Body of pancreas (tissue), 4 donors: ENCODE measurements around the gene COL4A2. TPM values are rescaled to one million over a fixed set of nuclear protein-coding genes. Genes with fewer than 3 reads are reported as not detected.
A peak's percentile ranks its signal among the peaks of the same experiment; 100 is the strongest.

Source experiments
- ATAC-seq: fragments of 150-250 bp; one replicate; pipeline ENCODE4 v1.9.1; 2016
- DNase-seq, 4 donors: peaks; one replicate each; pipeline ENCODE4 v3.0.0-alpha.2; 2019
- H3K27ac ChIP-seq, 4 donors: fragments of 200-600 bp; sonication (generic); 1 replicate in 3 of 4; 2 replicates in 1 of 4; pipeline versions ENCODE4 v1.5.1 to v1.6.1; 2016 to 2019; ENCODE audit warnings: mild to moderate bottlenecking in 1 of 4, mixed read lengths in 1 of 4, moderate library complexity in 1 of 4
- H3K27me3 ChIP-seq, 2 donors: fragments of 200-600 bp; sonication (generic); one replicate each; pipeline ENCODE4 v1.6.0; 2016; ENCODE audit warnings: mild to moderate bottlenecking in 1 of 2
- H3K36me3 ChIP-seq, 2 donors: fragments of 200-600 bp; sonication (generic); replicated peaks in 1 of 2; 2 replicates each; pipeline ENCODE4 v1.5.1; 2016; ENCODE audit warnings: low read depth in 2 of 2; ENCODE audit not compliant: insufficient read depth in 1 of 2
- H3K4me1 ChIP-seq: fragments of 200-600 bp; sonication (generic); one replicate; pipeline ENCODE4 v1.6.0; 2016
- H3K4me3 ChIP-seq, 2 donors: fragments of 200-600 bp; sonication (generic); 1 replicate in 1 of 2; 2 replicates in 1 of 2; pipeline ENCODE4 v1.5.1; 2016 to 2019
- H3K9me3 ChIP-seq, 3 donors: fragments of 200-600 bp; sonication (generic); 1 replicate in 2 of 3; 2 replicates in 1 of 3; pipeline ENCODE4 v1.5.1; 2016
- POLR2A ChIP-seq, 3 donors: fragments of 450-650 bp; IDR thresholded peaks; one replicate each; pipeline ENCODE4 v1.6.1; 2016; ENCODE audit warnings: antibody characterized with exemption in 3 of 3, mild to moderate bottlenecking in 2 of 3
- WGBS, 2 donors: methylation state at CpG; one replicate each; pipeline ENCODE4 v1.1.5; 2017; 5-methylcytosine and 5-hydroxymethylcytosine counted together
- intact Hi-C: fragments of 100-400 bp; cut with DNase I; formaldehyde crosslinking; loops from one replicate; pipeline ENCODE4 v1.15.1; 2023
- total RNA-seq, 2 donors: library from RNA; depleted of rRNA; stranded (reverse); fragments of >200 nt; gene quantifications; one replicate each; pipeline ENCODE4 v1.1.0, GENCODE V29; 2016
- TF ChIP-seq, protein P1 (sequence below), 7 experiments: fragments of 450-650 bp in 4 of 7; fragments of 200-600 bp in 3 of 7; sonication (generic) in 3 of 7; IDR thresholded peaks; one replicate each; pipeline ENCODE4 v1.5.1; 2016 to 2019; ENCODE audit warnings: antibody characterized with exemption in 7 of 7

Gene COL4A2
- total RNA-seq, 2 donors from 2014 or later: 69.3 to 230 TPM

GRCh38 chr13:110458594-110459365, 151.7 kb downstream of the COL4A2 start:
- intact Hi-C loops: no loop called here
- no peaks in the 10 kb centered on the region for H3K9me3 ChIP-seq
- no peak overlapping the region for H3K27ac ChIP-seq
- WGBS, 2 donors: 67 to 70% methylated on average over 20 to 22 of the region's 22 CpGs
- DNase-seq: peak in 1 of 4 donors; percentile 3
- no peaks in the 10 kb centered on the region for H3K27me3 ChIP-seq
- ATAC-seq: no peak
- no peaks in the 10 kb centered on the region for H3K36me3 ChIP-seq
- no peaks in the 10 kb centered on the region for H3K4me1 ChIP-seq
- TF ChIP-seq, protein P1, sequence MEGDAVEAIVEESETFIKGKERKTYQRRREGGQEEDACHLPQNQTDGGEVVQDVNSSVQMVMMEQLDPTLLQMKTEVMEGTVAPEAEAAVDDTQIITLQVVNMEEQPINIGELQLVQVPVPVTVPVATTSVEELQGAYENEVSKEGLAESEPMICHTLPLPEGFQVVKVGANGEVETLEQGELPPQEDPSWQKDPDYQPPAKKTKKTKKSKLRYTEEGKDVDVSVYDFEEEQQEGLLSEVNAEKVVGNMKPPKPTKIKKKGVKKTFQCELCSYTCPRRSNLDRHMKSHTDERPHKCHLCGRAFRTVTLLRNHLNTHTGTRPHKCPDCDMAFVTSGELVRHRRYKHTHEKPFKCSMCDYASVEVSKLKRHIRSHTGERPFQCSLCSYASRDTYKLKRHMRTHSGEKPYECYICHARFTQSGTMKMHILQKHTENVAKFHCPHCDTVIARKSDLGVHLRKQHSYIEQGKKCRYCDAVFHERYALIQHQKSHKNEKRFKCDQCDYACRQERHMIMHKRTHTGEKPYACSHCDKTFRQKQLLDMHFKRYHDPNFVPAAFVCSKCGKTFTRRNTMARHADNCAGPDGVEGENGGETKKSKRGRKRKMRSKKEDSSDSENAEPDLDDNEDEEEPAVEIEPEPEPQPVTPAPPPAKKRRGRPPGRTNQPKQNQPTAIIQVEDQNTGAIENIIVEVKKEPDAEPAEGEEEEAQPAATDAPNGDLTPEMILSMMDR (IDR thresholded peaks at IDR 0.05): no peak
- TF ChIP-seq POLR2A (IDR thresholded peaks at IDR 0.05): no peak
- no peak overlapping the region for H3K4me3 ChIP-seq

DNA sequence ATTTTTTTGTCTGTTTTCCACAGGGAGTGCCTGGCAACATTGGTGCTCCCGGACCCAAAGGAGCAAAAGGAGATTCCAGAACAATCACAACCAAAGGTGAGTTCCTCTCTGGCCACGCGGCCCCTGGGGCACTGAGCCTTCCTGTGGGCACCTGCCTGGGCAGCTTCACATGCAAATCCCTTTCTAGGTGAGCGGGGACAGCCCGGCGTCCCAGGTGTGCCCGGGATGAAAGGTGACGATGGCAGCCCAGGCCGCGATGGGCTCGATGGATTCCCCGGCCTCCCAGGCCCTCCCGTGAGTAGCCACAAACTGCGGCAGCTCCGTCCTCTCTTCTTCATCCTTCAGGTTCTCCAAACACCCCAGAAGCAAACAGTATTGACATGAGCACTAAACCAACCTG, 155.0 kb downstream of the COL4A2 start:
- DNase-seq (no peak), ATAC-seq (no peak)
- intact Hi-C loops: no loop called here
- TF ChIP-seq POLR2A (IDR thresholded peaks at IDR 0.05): no peak
- TF ChIP-seq, protein P1 (IDR thresholded peaks at IDR 0.05): no peak
- Histone ChIP-seq H3K36me3 (no peaks in the 10 kb centered on the region), H3K27ac (no peak overlapping the region), H3K4me1 (no peaks in the 10 kb centered on the region), H3K27me3 (no peaks in the 10 kb centered on the region), H3K9me3 (no peaks in the 10 kb centered on the region), H3K4me3 (no peak overlapping the region)
- 83 to 85% methylated on average over 15 of the region's 15 CpGs for WGBS, 2 donors

DNA sequence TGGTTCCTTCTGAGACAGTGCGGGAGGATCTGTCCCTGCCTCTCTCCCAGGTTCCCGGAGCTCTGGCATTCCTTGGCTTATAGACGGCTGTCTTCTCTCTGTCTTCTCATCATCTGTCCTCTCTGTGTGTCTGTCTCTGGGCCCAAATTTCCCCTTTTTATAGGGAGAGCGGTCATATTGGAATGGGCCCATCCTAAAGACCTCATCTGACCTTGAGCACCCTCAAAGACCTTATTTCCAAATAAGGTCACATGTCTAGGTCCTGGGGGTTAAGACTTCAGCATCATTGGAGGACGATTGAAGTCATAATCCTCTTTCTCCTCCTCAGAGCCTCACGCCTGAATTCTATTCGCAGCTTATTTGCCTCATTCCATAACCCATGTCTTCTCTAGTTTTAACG, 156.1 kb downstream of the COL4A2 start:
- no peak for TF ChIP-seq POLR2A (IDR thresholded peaks at IDR 0.05)
- TF ChIP-seq, protein P1 (IDR thresholded peaks at IDR 0.05): no peak
- H3K27ac ChIP-seq: no peak overlapping the region
- H3K9me3 ChIP-seq: no peaks in the 10 kb centered on the region
- no peak overlapping the region for H3K4me3 ChIP-seq
- no peaks in the 10 kb centered on the region for H3K36me3 ChIP-seq
- ATAC-seq (no peak), DNase-seq (no peak)
- H3K27me3 ChIP-seq: no peaks in the 10 kb centered on the region
- WGBS, 2 donors: 58 to 60% methylated on average over 8 of the region's 8 CpGs
- intact Hi-C loops: no loop called here
- H3K4me1 ChIP-seq: no peaks in the 10 kb centered on the region

GRCh38 chr13:110463871-110464510, 156.9 kb downstream of the COL4A2 start:
- intact Hi-C loops: no loop called here
- Histone ChIP-seq H3K27ac (no peak overlapping the region), H3K27me3 (no peaks in the 10 kb centered on the region), H3K4me1 (no peaks in the 10 kb centered on the region), H3K9me3 (no peaks in the 10 kb centered on the region), H3K4me3 (no peak overlapping the region), H3K36me3 (no peaks in the 10 kb centered on the region)
- ATAC-seq (no peak), DNase-seq (no peak)
- 74 to 78% methylated on average over 6 of the region's 6 CpGs for WGBS, 2 donors
- TF ChIP-seq, protein P1 (IDR thresholded peaks at IDR 0.05): no peak
- TF ChIP-seq POLR2A (IDR thresholded peaks at IDR 0.05): no peak
